NCI-H2171 (cell line): ENCODE results near the gene CNTN5.
"Not testable (repeated sequence)": the region's sequence is repeated elsewhere in the genome, so short reads cannot be mapped to it uniquely, and the experiment has no call there.

Experiments
- DNase-seq: peaks from one replicate; lab custom pipeline; 2025; lab: John Stamatoyannopoulos, UW

Gene CNTN5

DNA sequence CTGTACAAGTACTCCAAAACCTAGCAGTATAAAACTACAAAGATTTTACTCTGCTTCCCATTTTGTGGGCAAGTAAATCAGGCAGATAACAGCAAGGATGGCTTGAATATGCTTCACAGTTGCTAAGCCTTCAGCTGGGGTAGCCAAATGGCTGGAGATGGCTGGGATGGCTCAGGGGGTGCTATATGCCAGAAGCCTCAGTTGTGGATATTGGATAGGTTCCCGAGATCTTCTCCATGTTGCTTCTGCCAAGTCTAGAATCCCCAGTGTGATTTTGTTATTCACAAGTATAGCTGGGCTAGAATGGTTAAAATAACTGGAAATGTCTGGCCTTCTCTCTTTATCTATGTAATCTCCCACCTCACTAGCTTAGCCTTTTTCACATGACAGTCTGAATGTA lies 1194.0 kb downstream of the CNTN5 start:
- DNase-seq, result no peak

DNA sequence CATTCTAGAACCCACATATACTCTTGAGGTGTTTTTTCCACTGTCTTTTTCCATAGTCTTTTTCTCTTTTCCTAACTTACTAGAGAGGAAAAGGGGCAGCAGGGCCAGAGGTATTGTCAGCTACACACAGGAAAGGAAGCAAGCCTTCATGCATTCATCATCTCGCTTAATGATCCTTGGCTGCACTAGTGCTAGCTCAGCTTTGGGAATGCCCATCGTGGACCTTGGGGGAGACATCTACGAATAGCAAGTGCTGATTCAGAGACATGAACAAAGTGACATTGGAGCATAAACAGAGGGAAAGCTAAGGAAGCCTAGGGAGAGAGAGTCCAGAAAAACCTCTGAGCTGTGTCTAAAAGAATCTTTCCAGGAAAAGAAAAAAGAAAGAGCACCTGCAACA lies 1200.1 kb downstream of the CNTN5 start:
- no peak for DNase-seq

DNA sequence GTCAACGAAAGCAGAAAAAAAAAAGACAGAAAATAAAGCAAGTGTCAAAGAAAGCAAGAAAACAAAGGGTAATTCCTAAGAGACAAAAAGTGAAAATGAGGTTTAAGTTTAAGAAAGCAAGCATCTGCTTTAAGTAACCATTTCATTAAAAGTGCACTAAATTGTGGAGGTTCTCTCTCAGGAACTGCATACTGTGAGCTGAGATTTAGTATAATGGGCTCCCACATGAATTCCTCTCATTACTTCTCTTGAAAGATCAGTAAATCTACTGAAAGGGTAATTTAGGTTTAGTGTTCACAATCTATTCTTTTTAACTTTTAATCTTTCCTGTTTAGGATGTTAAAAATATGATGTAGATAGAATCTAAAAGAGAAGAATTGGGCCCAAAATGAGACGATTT lies 1201.0 kb downstream of the CNTN5 start:
- no peak for DNase-seq

DNA sequence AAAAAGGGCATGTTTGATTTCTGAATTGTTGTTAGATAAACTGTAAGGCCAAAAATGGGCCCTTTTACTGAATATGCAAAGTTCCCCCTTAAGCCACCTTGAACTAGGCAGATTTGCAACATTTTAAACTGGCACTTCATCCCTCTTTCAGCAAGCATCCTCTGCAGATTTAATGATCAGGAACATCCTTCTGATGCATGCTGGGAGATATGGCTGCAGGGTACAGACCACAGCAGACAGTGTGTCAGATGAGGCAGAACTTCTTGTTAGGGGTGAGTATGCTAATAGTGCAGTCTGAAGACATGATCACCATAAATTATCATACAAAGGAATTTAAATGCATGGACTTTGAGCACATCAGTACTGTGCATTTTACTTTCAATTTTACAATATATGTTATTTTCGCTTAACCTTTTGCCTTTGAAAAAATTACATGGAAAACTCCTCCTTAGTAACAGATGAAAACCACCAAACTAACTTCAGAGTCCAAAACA lies 1203.8 kb downstream of the CNTN5 start:
- no peak for DNase-seq

DNA sequence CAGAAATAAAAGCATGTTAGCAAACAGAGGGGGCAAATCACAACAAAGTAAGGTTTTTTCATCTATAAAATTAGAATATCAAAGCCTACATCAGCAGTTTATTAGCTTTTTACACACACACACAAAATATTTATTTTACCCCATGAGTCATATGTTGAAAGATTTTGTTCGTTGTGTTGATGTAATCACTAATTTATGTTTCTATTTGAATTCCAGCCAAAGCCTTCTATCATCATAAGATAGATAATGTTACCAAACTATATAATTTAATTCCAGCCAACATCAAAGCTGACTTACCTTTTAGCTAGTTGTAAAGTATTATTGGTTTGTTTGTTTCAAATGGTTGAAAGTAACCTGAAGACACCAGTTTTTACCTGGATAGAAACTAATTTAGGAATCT lies 1208.3 kb downstream of the CNTN5 start:
- no peak for DNase-seq

DNA sequence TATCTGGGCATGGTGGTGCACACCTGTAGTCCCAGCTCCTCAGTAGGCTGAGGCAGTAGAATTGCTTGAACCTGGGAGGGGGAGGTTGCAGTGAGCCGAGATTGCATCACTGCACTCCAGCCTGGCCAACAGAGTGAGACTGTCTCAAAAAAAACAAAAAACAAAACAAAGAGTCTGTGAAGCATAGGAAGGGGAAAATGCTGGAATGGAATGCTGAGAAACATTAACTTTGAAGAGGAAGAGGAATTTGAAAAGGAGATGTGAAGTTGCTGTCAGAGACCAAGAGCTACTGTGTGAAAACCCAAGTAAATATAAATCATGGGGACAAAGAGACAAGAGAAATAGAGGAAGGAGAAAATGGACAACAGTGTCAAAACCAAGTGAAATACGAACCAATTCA lies 1211.3 kb downstream of the CNTN5 start:
- no peak for DNase-seq

DNA sequence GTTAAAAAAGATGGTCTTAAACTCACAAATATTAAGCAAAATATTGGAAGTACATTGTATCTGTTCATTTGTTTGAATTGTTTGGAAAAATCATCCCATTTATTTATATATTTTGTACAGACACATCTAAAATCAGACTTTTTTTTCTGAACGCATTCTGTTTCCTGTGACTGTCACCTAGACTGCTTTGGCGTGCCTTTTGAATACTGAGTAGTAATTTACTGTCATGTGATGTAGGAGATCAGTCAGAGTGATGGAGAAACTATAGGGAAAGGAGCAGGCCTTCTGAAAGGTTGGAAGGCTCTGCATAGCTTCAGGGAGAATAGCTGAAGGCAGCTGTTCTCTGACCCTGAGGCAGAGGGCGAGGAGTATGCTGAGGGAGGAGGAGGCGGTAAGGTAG lies 1214.3 kb downstream of the CNTN5 start:
- DNase-seq, result no peak

DNA sequence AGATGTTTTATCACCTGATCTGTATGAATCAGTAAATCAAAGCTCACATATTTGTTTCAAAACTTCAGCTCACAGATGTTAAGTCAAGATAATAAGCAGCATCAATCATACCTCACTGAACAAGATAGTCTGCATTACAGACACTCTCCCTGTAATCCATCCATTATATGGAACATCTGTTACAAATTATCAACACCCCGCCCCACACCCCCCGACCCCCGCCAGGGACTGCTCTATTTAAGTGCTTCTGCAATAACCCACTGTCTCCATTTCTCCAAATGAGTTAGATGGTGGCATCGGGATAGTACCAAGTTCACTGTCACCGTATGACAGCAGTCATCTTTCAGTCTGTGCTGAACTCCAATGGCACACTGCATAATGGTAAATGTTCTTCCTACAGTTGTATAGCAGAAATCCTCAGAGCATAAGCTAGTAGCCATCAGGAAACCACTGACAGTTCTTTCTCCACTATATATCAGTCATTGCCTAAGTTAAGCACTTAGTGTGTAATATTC lies 1219.3 kb downstream of the CNTN5 start:
- peak; percentile 72 for DNase-seq

DNA sequence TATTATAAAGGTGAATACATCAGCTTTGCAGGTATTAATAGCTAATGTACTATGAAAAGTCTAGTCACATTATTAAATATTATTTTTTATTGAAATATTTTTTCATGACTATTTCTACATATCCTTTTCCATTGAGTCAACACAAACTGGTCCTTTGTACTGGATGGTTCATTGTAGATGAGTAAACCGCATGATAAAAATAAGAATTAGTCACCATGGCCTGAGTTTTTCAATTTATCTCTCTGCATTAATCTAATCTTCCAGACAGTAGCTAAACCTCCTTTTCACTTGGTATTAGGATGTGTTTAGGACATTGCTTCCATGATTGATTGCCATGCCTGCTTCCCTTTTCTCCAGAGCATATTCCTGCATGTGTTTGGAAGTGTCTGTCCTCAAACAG lies 1227.0 kb downstream of the CNTN5 start:
- no peak for DNase-seq

DNA sequence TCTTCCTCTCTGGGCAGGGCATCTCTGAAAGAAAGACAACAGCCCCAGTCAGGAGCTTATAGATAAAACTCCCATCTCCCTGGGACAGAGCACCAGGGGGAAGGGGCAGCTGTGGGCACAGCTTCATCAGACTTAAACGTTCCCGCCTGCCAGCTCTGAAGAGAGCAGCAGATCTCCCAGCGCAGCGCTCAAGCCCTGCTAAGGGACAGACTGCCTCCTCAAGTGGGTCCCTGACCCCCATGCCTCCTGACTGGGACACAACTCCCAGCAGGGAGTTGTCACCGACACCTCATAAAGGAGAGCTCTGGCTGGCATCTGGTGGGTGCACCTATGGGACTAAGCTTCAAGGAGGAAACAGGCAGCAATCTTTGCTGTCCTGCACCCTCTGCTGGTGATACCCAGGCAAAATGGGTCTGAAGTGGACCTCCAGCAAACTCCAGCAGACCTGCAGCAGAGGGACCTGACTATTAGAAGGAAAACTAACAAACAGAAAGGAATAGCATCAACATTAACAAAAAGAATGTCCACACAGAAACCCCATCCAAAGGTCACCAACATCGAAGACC lies 1236.6 kb downstream of the CNTN5 start:
- not testable (repeated sequence) for DNase-seq

DNA sequence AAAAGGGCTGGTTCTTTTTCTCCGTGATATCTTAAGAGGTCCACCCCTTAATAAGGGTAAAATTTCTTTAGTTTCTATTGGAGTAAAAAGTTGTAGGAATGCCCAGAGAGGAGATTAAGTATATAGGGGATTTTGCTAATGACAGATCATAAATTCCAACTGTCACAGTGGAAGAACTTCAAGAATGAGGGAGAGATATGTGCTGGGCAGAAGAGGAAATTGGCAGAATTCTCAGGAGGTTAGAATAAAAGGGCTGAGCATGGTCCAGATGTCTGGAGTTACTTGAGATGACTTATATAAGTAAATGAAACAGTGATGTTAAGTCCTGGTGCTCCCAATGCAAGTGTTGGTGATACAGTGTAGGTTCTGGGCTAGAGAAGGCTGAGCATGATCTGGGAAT lies 1248.8 kb downstream of the CNTN5 start:
- DNase-seq, result no peak

DNA sequence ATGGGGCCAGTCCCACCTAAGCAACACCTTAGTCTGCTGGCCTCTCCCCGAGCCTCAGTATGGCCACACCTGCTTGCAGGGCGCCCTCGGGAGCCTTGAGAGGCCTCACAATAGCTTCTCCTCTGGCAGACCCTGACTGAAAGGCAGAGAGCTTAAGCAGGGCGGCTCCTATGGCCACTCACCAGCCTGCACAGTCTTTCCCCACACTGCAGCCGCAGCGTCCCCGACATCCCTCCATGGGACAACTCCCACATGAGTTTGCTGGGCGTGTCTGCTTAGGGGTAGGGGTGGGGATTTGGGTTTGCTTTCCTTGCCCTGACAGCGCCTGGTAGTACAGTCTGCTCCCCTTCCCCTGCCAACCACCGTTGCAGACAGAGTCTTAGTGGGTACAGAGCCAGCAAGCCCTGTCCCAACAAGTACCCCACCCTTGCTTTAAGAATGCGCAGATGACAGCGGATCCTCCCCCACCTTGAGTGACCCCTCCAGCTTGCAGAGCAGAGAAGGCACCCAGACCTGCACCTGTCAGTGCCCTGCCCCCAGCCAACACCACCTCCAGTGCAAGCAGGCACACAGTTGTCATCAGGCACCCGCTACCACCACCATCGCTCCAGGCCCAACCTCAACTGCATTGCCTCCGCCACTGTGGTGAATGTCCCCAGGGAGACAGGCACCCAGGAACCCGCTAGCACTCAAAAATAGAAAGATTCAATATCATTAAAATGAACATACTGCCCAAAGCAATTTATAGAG lies 1252.5 kb downstream of the CNTN5 start:
- DNase-seq, result no peak

DNA sequence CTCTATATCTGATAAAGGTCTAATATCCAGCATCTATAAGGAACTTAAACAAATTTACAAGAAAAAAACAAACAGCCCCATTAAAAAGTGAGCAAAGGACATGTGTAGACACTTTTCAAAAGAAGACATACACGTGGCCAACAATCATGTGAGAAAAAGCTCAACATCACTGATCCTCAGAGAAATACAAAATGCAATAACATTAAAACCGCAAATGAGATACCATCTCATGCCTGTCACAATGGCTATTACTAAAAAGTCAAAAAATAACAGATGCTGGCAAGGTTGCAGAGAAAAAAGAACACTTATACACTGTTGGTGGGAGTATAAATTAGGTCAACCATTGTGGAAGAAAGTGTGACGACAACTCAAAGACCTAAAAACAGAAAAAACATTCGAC lies 1253.7 kb downstream of the CNTN5 start:
- not testable (repeated sequence) for DNase-seq

DNA sequence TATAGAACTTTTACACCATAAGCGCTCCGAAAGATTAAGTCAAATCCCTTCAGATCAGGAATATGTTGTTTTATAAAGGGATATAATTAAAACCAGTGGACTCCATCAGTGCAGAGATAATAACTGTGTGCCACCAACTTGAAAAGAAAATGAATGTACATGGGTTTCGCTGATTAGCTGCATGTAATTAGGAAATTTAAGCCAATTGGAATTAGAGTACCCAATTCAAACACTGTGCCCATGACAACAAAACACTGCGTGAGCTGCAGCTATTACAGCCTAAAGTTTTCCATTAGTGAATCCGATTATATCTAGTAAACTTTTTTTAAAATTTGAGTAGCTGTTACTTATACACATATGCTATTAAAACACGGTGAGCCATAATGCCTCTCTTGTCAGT lies 1274.0 kb downstream of the CNTN5 start:
- no peak for DNase-seq

DNA sequence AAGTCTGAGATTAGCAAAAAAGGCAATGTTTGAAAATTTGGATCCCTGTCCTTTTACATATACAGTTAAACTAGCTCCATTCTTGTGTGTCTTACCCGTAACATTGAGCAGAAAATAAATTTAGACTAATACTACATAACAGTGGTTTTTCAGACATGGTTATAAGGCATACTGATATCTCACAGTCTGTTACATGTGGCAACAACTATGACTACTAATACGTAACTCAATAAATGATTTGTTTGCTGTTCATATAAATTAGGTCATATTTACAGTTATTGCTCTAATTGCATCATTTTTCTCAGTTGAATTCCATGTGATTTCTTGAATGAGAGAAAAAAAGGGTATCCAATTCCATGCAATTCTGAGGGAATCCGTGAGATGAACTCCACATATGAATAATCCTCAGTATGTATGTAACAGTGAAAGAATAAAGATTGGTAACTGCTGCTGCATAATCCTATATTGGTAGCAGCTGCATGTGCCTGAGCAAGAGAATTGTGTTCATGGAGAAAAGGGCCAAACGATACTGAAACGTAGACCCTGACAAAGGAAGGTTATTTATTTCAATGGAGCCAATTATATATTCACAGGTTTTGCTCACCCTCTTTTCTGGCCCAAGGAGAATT lies 1275.4 kb downstream of the CNTN5 start:
- no peak for DNase-seq

DNA sequence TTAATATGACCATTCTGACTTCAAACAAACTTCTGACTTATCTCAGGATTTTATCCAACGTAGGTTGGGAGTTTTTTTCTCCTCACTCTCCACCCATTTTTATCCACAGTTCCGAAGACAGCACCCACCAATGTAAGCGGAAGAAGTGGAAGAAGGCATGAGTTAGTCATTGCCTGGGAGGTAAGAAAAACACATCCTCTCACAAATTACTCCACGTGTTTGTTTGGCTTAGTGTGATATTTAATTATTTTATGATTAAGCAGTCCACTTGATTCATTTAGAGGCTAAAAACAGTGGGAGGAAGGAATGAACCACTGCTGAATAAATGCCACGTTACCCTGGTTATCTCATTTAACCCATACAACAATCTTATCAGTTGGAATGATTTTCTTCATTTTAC lies 1276.8 kb downstream of the CNTN5 start:
- DNase-seq, result no peak

DNA sequence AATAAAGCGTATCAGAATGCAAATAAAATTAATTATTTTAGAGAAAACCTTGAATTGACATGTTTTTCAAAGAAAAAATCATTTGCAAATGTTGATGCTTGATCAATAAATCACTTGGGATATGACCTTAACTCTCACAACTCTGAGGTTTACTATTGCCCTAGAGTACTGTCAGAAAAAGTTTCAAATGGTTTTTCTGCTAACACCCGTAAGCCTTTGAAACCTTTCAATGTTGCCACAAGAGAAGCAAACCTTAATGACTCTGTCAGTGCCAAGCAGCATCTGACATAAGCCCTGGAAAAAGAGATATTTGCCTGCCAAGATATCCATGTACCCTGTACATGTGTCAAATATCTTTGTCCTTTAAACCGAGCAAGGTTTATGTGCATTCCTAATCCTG lies 1282.1 kb downstream of the CNTN5 start:
- no peak for DNase-seq

DNA sequence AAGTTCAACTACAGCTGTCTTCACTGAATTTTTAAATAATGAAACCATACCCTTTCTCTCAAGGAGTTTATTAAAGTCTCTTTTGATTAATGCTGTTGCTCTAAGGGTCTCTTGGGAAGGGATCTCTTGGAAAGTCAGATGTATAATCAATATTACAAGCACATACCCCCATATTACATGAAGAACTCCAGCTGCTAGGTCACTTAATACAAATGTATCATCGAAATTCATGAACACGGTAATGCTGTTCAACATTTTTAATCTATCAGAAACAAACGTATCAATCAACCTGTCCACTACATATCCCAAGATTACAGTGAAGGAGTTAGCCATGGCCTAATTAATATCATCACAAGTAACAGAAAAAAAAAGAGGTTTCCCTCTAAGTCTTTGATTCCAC lies 1283.1 kb downstream of the CNTN5 start:
- no peak for DNase-seq

DNA sequence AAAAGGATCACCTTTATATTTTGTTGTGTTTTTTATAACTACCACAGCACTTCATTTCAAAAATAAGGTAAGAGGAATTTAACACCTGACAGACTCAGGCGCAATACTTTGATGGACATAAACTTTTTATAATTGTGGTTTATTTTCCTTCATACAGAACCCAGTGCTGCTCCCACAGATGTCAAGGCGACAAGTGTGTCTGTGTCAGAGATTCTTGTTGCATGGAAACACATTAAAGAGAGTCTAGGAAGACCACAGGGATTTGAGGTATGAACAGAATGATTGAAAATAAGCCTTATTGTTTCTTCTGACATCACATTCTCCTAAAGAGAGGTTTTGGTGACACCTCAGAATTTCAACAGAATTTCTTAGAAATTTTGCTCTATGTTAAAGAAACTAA lies 1287.5 kb downstream of the CNTN5 start:
- DNase-seq, result no peak

DNA sequence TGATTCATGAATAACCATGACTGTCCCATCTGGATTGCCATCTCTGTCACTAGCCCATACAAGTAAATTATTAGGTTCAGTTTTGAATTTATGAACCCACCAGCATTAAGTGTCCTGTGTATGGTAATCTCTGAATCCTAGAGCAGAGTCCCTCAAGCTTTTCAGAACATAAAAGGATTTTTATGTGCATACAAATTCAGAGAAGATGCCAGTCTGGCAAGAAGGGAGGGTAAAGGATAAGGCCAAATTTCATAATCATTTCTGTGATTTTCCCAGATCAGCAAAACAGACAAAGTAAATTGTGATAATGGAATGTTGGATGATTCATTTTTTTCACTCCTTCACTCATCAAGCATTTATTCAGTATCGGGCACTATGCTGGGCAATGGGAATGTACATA lies 1295.2 kb downstream of the CNTN5 start:
- no peak for DNase-seq

DNA sequence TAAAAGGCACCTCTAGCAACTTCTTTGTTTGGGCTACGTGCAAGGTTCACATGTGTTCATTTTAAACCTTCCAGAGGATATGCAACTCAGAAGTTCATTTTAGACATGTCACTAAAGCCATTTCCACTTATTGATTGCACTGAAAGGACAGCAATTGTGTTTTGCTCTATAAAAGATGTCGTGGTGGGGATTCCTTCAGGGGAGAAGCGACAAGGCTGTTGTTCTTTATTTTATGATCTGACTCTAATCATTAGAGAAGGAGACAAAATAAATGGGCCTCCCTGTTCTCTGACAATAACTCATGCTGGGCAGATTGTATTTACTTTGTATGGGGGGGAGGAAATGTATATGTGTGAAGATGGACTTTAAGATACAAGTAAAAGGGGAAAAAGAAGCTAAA lies 1296.2 kb downstream of the CNTN5 start:
- DNase-seq, result no peak

DNA sequence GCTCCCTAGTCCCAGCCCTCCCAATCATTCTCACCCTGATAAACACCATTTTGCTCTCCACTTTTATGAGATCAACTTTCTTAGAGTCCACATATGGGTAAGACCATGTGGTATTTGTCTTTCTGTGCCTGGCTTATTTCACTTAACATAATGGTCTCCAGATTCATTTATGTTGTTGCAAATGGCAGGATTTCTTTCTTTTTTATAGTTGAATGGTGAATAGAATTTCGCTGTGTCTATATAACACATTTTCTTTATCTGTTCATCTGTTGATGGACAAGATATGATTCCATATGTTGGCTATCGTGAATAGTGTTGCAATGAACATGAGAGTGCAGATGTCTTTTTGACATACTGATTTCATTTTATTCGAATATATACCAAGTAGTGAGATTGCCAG lies 1298.9 kb downstream of the CNTN5 start:
- DNase-seq, result no peak

DNA sequence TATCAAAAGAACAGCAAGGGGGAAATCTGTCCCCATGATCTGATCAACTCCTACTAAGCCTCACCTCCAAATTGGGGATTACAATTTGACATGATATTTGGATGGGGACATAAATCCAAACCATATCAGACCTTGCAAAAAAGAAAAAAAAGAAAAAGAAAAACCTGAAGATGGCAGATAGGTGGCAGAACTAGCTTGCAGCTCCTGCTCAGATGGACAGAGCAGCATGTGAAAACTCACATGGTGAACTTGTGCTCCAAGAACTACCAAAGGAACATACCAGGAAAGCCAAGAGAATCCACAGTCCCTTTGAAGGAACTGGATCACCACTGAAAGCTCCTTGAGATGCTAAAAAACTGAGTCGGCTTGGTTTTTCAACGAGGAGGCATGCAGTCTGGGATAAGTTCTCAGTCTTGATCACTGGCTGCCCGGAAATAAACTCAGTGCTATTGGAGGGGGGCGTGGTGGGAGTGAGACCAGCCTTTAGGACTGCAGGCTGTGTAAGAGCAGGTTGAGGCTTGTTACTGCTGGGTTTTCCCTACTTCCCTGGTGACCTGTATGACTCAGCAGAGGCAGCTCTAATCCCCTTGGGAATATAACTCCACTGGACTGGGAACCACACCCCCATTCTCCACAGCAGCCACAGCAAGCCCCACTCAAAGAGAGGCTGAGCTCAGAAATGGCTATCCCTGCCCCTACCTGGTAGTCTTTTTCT lies 1308.0 kb downstream of the CNTN5 start:
- DNase-seq, result peak; percentile 36
